HG03196 (cell line): ENCODE results near the gene CUBN.

Source experiments
- ATAC-seq: cut with Tn5 transposase; IDR thresholded peaks from one replicate; pipeline ENCODE4 v1.9.1; 2021; ENCODE audit not compliant: unreplicated experiment

Gene CUBN

DNA sequence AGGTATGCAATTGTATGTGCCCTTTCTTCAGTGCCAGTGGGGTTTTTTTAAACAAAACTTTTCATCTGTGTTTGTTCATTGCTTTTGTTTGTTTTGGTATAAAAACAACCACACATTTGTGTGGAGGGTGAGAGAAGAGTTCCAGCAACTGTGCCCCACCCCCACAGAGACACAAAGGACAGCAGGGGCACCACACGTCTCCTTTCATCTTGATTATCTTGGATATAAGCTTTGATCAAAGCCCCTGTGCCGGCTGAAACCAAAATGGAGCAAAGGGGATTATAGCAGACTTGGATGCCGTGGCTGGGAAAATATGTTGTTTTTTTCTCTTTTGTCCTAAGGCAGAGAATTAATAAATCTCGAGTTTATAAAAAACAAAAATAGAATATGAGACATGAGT, 200.5 kb downstream of the CUBN start:
- no peak for ATAC-seq

DNA sequence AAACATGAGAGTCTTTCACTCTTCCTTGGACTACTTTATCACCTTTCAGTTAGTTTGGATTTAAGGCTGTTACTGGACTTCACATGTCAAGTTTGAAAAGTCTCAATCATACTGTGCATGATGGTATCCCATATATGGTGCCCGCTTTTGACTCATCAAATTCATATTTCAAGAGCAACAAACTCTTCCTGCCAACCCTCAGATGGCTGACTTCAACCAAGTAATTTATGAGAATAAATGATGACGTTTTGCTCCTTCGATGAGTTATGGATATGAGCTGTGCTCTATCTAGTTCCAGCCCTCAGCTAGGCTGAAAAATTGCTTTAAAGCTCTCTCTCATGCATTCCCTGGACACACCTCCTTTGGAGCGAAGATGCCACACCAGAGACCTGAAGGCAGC, 202.1 kb downstream of the CUBN start:
- no peak for ATAC-seq

DNA sequence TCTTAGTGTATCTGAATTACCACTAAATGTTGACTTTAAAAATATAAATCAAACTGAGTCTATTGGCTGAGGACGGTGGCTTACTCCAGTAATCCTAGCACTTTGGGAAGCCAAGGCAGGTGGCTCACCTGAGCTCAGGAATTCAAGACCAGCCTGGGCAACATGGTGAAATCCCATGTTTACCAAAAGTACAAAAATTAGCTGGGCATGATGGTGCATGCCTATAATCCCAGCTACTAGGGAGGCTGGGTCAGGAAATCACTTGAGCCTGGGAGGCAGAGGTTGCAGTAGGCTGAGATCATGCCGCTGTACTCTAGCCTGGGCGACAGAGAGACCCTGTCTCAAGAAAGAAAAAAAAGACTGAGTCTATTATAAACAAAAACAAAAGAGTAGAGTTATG, 205.9 kb downstream of the CUBN start:
- no peak for ATAC-seq

DNA sequence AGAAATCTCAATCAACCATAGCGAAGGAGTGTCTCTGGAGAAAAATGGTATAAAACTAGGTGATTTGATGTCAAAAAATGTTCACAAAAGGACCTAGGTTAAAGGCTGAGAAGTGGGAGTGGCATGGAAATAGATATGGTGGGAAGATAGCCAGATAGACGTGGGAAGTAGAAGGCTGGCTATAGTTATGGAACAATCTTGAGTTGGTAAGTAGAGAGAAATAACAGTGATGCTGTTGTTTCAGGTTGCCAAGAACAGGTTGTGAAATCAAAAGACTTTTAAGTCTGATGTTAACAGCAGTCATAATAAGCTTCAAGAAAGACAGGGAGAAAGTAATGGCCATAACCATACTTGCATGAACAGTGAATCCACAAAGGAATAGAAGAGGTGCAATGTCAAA, 206.3 kb downstream of the CUBN start:
- ATAC-seq, result no peak

DNA sequence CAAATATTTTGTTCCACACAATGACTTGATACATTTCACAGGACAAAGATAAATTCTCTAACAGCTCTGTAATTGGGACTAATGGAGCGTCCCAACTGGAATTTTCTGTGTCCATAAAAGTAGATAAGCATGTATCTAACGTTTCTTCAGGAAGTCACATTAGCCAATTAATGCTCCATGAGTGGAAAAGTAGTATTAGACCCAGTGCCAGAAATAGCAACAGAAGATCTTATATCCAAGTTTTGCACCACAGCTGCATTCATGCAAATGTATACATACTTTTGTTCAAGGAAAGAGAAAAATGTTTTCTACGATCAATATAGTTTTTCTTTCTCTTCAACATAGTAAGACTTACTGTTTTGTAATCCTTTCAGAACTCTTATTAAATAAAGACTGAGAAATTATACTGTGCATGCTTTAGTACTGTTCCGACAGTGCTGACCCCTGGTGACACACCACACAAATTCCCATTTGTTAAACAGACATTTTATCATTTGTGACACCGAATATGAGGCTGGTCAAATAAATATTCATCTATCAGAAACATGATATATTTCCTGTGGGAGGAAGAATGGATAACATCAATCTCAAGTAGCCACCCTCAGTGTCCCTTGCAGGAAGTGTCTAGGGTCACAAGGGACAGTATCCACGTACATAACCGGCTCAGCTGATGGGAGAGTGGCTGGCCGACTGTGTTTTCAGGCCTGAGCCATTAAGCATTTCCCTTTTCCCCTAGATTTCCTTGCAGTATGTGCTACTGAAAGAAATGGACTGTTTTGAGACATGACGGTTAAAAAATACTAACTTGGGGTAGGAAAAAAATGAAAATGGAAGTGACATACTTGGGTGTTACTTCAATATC, 210.3 kb downstream of the CUBN start:
- no peak for ATAC-seq

DNA sequence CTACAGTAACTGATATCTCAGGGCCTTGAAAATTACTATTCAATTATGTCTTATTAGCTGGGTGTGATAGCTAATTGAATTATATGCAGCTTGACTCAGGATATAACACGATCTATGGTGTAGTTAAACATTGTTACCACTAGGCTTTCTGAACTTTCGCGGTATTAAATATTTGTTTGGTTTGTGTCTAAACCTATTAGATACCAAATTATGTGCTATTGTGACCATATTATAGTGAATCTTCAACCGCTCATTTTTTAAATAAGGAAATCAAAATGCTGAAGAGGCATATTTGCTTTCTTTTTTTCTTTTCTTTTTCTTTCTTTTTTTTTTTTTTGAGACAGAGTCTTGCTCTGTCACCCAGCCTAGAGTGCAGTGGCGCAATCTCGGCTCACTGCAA, 213.1 kb downstream of the CUBN start:
- ATAC-seq, result no peak

DNA sequence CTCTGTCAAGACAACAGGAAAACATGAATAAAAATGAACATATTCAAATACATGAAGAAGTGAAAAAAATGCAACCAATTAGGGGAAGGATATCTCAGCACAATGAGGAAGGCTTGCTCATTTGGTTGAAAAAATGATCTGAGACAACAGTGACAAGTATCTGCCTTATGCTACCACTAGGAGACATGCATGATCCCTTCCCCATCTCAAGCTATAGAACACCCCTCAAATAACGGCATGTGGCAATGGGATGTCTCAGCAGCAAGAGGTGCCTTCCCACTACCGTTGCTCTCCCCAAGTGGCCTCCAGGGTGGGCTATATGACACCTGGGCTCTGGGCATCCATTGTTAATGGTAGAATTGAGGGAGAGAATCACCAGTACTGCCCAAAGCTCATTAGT, 214.3 kb downstream of the CUBN start:
- ATAC-seq, result no peak

DNA sequence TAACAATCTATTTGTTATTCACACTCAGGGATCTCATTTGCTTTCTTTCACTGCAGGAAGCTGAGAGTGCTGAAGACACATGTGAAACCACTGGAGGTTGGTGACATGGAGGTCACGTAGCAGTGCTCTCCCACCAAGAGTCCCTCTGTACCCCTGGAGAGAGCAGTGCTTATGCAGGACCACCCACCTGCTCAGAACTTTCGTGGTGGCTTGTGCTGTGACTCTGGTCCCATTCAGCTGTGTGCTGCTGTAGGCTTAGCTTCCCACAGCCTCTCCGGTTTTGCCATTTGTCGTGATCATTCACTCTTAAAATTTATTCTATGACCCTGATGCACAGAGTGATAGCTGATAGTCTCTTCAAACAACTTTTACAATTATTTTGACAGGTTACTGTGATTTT, 216.3 kb downstream of the CUBN start:
- ATAC-seq, result no peak

DNA sequence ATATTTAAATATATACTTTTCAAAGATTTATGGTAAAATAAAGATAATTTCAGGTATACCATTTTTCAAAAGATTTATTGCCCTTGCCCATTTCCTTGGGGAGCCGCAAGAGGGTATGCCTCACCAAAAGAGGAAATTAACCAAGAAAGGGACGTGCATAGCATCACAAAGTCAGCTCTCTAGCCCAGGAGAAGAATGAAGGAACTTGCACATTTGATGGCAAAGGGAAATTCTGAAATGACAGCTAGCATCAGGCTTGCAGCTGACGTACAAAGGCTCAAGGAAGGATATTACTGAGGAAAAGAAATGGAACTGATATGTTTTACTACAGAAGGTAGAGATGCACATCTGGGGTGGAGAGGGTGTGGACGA, 218.8 kb downstream of the CUBN start:
- no peak for ATAC-seq

DNA sequence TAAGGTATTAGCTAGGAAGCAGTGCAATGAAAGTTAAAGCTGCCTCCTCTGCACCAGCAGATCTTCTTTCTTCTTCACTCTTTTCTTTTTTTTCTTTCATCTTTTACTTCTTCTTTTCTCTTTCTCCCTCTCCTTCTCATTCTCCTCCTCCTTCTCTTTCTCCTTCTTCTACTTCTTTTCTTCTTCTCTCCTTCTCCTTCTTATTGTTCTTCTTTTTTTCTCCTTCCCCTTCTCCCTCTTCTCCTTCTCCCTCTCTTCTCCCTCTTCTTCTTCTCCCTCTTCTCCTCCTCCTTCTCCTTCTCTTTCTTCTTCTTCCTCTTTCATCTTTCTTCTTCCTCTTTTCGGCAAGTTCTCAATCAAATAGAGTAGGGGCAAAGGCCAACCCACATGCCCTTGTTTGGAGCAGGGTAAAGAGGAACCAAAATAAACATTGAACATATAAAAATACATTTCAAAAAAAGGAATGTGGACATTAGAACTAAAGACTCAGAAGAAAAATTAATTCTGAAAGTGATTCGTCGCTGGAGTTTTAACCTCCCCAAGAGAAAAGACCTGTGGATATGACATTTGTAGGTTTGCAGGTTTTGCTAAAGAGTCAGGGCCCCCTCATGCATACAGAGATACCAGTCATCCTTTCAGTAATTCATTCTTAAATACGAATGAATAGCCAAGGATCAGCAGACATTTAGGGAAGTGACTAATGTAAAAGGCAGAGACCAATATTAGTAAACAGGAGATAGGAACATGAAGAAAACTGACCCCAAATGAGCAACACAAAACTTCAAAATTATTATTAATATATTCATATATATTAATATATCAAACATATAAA, 219.4 kb downstream of the CUBN start:
- no peak for ATAC-seq

DNA sequence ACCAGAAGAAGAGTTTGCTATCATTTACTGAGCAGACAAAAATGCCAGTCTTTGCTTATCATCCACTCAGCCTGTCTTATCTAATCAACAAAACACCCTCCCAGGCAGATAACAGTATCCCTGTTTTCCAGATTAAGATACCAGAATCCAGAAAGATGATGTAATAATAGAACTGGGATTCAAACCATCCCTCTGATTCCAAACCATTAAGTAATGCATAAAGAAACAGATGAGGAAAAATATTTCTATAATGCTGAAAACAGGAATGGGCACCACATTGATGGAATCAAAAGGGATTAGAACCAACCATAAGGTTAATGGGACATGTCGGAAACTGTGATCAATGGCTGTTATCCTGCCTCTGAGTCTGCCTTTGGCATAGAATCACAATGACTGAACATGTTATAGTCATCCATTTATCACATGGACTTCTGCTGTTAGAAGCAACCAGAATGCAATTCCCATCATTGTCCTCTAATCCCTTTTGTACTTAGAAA, 220.3 kb downstream of the CUBN start:
- ATAC-seq, result no peak

DNA sequence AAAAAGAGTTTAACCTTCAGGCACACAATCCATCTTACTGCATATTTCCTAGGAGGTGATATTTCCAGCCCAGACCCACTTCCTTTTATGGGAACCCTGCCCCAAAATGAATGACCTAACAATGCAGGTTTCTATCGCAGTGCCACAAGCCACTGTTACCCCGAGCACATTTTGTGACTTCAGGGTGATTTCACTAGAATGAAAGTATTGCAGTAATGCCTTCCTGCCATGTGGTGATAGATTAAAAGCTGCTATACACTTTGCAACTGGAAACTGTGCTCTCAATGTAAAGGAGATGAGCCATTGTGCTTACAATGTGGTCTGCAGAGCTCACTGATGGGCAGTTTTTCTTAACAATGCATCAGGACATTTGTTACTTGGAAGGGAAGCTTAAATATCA, 221.9 kb downstream of the CUBN start:
- ATAC-seq, result no peak

DNA sequence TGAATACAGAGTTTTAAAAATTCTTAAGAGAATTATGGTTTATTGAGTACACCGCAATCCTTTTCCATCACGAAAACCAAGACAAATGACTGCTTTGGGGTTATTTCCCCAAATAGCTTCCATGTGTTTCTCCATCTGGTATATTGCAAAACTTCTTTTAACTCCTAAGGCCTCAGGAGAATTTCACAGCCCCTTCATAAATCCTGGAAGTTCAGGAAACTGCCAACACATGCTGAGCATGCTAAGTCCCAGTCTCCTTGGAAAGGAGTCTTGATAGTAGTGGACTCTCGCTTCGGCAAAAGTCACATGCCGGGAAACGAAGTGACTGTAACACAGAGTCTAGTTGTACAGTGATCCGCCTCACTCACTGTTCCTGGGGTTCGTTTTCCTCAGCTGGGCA, 224.3 kb downstream of the CUBN start:
- no peak for ATAC-seq

DNA sequence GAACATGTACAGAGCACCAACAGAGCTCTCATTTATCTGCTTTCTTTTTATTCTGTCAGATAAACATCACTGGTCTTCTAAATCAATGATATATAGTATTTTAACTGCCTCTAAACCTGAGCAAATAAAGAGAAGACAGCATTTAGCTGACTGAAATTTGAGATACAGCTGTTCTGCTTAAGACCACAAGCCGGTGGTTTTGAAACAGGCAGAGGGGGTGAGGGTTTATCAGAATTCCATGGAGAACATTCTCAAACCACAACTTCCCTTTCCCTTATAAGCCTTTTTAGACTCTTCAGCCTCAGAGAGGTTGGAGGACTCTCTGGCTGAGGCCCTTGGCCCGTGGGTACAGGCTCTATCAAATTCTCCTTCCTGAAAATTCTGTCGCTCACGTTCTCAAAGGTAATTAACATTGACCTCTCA, 225.0 kb downstream of the CUBN start:
- ATAC-seq, result no peak

DNA sequence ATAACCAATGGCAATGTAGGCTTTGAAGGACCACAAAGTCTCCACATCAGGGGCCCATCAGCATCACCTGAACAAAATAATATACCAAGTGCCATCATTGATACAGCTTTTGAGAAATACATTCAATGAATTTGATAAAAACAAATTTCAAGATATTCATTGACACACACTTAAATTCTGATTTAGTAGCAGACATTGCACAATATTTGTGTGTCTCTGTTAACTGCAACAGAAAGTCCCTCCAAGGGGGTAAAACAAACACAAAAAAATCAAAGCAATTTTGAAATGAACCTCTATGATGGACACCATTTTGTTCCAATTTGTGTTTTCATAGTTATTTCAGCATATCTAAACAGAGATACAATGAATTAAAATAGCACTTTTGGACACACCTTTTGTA, 225.6 kb downstream of the CUBN start:
- no peak for ATAC-seq

DNA sequence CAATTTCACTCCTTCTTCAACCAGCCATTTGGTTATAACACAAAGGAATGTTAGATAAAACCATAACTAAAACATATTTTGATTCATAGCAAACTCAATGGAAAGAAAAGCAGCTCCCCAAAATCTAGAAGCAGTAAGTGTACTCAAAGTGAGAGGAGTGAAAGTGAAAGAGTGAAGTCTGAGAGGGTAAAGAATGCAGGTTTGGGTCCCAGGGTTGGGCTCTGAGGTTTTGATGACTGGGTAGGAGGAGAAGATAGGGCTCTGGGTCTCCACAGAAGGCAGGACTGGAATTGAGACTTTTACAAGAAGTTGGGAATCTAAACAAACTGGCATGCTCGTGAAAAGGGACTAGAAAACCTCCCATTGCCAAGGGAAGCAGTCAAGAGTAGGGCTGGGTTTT, 227.0 kb downstream of the CUBN start:
- no peak for ATAC-seq

DNA sequence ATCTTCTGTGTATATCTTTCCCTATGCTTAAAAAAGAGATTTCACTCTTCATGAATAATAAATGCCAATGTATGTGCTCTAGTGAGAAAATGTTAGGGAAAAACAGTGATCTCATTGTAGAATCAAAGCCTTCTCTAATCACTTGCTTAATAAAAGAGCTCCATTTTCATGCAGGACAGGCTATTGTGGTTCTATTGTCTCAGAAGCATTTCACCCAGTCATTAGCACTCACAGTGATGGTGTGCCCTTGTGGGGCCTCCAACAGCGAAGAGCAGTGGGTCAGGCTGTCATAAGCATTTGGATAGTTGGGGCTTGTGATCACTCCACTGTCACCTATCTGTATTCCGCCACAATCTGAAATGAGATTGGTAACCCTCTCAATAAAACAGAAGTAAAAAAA, 228.5 kb downstream of the CUBN start:
- no peak for ATAC-seq

DNA sequence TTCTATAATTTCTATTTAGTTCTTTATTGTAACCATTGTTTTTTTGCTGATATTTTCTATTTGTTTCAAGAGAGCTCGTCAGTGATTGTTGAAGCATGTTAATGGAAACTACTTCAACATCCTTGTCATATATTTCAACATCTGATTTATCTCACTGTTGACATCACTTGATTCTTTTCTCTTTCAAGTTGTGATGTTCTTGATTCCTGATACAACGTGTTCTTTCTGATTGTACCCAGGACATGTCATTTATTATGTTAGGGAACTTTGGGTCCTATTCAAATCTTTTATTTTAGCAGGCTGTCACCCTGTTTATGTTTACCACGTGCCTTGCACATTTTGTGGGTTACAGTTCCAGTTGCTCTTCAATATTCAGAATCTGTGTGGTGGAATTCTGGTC, 232.6 kb downstream of the CUBN start:
- no peak for ATAC-seq

DNA sequence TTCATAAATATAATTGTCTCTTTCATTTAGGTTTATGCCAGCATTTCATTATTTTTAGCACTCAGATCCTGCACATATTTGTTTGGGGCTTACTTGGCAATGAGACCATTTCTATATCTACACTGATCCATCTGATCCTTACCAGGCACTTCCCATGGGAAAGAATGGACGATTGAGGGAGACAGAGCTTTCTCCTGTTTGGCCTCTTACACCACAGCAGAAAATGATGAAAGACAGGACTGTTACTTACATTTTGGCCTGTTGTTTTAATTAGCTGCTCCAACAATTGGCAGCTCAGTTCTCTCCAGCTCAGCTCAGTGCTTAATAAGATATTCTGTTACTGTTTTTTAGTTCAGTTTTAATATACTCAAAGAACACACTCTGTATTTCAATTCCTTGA, 234.8 kb downstream of the CUBN start:
- no peak for ATAC-seq

DNA sequence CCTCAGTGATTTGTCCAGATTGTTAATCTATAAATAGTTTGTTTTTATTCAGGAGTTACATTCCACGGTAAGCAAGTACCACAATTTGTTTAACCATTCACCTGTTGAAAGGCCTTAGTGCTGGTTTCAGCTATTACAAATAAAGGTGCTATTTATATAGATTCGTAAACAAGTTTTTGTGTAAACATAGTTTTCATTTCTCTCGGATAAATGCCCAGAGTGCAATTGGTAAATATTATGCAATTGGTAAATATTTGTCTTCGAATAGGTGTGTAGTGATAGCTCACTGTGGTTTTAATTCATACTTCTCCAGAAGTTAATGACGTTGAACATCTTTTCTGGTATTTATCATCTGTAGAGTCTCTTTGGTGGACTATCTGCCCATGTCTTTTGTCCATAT, 235.9 kb downstream of the CUBN start:
- no peak for ATAC-seq

DNA sequence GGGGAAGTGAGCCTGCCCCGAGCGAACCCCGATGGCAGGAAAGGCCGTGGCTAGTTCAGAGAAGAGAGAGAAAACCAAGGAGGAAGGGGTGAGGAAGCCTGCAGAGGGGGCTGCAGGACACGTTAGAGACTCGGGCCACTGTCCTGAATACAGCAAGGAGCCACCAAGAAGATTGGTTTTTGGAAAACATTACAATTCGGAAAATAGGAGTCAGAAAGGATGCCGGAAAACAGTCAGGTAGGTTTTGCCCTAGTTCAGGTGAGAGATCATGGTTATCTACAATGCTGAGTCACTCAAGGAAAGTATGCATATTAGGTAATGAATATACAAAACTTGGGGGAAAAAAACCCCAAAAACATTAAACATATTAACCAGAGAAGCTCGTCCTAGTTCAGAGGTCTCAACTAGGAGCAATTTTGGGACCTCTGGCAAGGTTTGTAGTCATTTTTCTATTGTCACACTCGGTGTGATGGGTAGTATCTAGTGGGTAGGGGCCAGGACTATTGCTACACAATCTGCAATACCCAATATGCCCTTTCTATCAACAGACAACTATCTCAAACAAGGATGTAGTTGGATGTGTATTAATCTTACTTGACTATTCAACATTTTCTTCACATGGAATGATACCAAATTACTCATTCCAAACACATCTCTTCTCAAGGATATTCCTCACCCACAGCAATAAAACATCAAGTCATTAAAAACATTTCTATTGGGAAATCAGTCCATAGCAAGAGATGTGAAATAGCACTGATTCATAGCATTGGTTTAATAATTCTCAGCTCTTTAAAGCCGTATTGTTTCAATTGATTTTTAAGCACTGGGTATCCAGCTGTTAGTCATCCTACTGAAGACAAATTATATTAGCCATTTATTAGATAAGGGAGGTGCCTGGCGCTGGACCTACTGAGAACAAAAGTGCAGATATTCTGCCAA, 238.0 kb downstream of the CUBN start:
- no peak for ATAC-seq
